B cell (primary cell): ENCODE results near the gene ZCCHC24.

Experiments
- EZH2 ChIP-seq: IDR thresholded peaks from 2 replicates; pipeline ENCODE4 v1.6.1; 2012; ENCODE audit warnings: borderline replicate concordance, low read depth, mild to moderate bottlenecking, moderate library complexity, low read length; ENCODE audit not compliant: insufficient read depth, poor library complexity, severe bottlenecking
- TF ChIP-seq, protein P1 (sequence below): fragments of 200-600 bp; IDR thresholded peaks from one replicate; pipeline ENCODE4 v1.8.0; 2022; ENCODE audit warnings: antibody characterized with exemption, mild to moderate bottlenecking

DNA sequence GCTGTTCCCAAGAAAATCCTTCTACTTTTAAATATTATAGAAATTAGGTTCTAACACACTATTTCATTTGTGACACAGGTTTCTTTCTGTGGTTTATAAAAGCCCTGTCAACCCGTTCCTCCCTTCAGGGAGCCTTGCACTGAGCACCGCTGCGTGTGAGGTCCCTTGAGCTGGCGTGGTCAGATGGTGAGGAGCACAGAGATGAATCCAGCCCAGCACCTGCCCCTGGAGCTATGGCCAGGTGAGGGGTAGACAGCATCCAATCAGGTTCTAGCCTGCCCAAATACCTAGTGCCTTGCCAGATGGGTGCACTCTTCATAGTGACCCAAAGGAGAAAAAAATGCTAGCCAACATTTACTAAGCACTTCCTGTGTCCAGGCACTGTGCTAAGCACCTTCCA is 15.7 kb downstream of the ZCCHC24 start:
- TF ChIP-seq, protein P1, sequence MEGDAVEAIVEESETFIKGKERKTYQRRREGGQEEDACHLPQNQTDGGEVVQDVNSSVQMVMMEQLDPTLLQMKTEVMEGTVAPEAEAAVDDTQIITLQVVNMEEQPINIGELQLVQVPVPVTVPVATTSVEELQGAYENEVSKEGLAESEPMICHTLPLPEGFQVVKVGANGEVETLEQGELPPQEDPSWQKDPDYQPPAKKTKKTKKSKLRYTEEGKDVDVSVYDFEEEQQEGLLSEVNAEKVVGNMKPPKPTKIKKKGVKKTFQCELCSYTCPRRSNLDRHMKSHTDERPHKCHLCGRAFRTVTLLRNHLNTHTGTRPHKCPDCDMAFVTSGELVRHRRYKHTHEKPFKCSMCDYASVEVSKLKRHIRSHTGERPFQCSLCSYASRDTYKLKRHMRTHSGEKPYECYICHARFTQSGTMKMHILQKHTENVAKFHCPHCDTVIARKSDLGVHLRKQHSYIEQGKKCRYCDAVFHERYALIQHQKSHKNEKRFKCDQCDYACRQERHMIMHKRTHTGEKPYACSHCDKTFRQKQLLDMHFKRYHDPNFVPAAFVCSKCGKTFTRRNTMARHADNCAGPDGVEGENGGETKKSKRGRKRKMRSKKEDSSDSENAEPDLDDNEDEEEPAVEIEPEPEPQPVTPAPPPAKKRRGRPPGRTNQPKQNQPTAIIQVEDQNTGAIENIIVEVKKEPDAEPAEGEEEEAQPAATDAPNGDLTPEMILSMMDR = no peak
- TF ChIP-seq EZH2 = no peak
